ENCODE results near the gene NDUFAF8.

Gene NDUFAF8

GRCh38 chr17:81207610-81208581 is 31.2 kb upstream of the NDUFAF8 start:
- in situ Hi-C loops (cut with MboI; ENCODE audit: low pct_unique_long_range_greater_than_20kb, low sequenced_read_pairs, unreplicated experiment) = no loop called here
- no peak for DNase-seq (ENCODE audit: low spot score)
- no peak for TF ChIP-seq CTCF (IDR thresholded peaks at IDR 0.05; ENCODE audit: extremely low read depth, insufficient read depth, missing control alignments)

GRCh38 chr17:81208651-81209050 is 30.5 kb upstream of the NDUFAF8 start:
- no peak for TF ChIP-seq CTCF (IDR thresholded peaks at IDR 0.05; ENCODE audit: extremely low read depth, insufficient read depth, missing control alignments)
- in situ Hi-C loops (cut with MboI; ENCODE audit: low pct_unique_long_range_greater_than_20kb, low sequenced_read_pairs, unreplicated experiment) = no loop called here
- DNase-seq (ENCODE audit: low spot score) = no peak

- no peak for TF ChIP-seq CTCF (IDR thresholded peaks at IDR 0.05; ENCODE audit: extremely low read depth, insufficient read depth, missing control alignments)
- in situ Hi-C loops (cut with MboI; ENCODE audit: low pct_unique_long_range_greater_than_20kb, low sequenced_read_pairs, unreplicated experiment) = no loop called here
- DNase-seq (ENCODE audit: low spot score) = no peak
Observed at GRCh38 chr17:81209141-81209540, 30.0 kb upstream of the NDUFAF8 start.

GRCh38 chr17:81210466-81210865 is 28.7 kb upstream of the NDUFAF8 start:
- no peak for TF ChIP-seq CTCF (IDR thresholded peaks at IDR 0.05; ENCODE audit: extremely low read depth, insufficient read depth, missing control alignments)
- DNase-seq (ENCODE audit: low spot score) = no peak
- in situ Hi-C loops (cut with MboI; ENCODE audit: low pct_unique_long_range_greater_than_20kb, low sequenced_read_pairs, unreplicated experiment) = no loop called here

- no peak for TF ChIP-seq CTCF (IDR thresholded peaks at IDR 0.05; ENCODE audit: extremely low read depth, insufficient read depth, missing control alignments)
- in situ Hi-C loops (cut with MboI; ENCODE audit: low pct_unique_long_range_greater_than_20kb, low sequenced_read_pairs, unreplicated experiment) = no loop called here
- DNase-seq (ENCODE audit: low spot score) = no peak
Observed at GRCh38 chr17:81210868-81211267, 28.2 kb upstream of the NDUFAF8 start.

- in situ Hi-C loops (cut with MboI; ENCODE audit: low pct_unique_long_range_greater_than_20kb, low sequenced_read_pairs, unreplicated experiment) = no loop called here
- DNase-seq (ENCODE audit: low spot score) = no peak
- TF ChIP-seq CTCF (IDR thresholded peaks at IDR 0.05; ENCODE audit: extremely low read depth, insufficient read depth, missing control alignments) = no peak
Observed at GRCh38 chr17:81212365-81212764, 26.8 kb upstream of the NDUFAF8 start.

Data from GM13977 (cell line).